GM10266 (cell line): Measurements from ENCODE around the gene RFX3.

ENCODE experiments used
- DNase-seq: peaks from one replicate; pipeline ENCODE4 v3.0.0; 2012; ENCODE audit errors: extremely low spot score
- TF ChIP-seq, protein P1 (sequence below): IDR thresholded peaks from 2 replicates; pipeline ENCODE4 v1.5.1; 2012; ENCODE audit warnings: mild to moderate bottlenecking, low read depth; ENCODE audit not compliant: control insufficient read depth, insufficient read depth; ENCODE audit errors: missing control alignments

Gene RFX3

GRCh38 chr9:3246241-3246640, 279.6 kb downstream of the RFX3 start:
- TF ChIP-seq, protein P1, sequence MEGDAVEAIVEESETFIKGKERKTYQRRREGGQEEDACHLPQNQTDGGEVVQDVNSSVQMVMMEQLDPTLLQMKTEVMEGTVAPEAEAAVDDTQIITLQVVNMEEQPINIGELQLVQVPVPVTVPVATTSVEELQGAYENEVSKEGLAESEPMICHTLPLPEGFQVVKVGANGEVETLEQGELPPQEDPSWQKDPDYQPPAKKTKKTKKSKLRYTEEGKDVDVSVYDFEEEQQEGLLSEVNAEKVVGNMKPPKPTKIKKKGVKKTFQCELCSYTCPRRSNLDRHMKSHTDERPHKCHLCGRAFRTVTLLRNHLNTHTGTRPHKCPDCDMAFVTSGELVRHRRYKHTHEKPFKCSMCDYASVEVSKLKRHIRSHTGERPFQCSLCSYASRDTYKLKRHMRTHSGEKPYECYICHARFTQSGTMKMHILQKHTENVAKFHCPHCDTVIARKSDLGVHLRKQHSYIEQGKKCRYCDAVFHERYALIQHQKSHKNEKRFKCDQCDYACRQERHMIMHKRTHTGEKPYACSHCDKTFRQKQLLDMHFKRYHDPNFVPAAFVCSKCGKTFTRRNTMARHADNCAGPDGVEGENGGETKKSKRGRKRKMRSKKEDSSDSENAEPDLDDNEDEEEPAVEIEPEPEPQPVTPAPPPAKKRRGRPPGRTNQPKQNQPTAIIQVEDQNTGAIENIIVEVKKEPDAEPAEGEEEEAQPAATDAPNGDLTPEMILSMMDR: no peak
- no peak for DNase-seq

DNA sequence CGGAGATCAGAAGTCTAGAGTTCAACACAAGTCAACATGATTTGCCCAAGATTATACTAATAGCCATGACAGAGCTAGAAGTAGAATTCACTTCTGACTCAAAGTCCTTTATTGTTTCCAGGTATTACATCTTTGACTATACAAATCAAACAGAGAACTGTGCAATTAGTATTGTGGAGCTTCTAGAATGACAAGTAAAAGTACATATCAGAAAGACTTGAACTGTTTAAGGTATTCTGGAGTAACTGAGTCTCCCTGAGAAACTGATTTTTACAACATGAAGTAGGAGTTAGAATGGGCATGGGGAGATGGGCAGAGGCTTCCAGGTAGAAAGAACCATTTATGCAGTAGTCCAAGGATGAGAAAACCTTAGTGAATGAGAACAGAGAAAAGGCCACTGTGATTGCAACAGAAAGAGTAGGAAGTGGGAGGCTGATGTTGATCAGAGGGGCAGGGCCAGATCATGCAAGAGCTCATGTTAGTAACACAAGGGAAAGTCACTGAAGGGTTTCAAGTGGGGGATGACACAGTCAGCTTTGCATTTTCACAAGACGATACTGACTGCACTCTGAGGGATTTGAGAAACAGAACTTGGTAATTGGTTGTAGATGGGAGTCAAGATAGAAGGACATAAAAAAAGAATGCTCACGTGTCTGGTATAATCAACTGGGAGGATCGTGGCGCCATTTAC, 280.7 kb downstream of the RFX3 start:
- TF ChIP-seq, protein P1: no peak
- DNase-seq: peak; percentile 22

DNA sequence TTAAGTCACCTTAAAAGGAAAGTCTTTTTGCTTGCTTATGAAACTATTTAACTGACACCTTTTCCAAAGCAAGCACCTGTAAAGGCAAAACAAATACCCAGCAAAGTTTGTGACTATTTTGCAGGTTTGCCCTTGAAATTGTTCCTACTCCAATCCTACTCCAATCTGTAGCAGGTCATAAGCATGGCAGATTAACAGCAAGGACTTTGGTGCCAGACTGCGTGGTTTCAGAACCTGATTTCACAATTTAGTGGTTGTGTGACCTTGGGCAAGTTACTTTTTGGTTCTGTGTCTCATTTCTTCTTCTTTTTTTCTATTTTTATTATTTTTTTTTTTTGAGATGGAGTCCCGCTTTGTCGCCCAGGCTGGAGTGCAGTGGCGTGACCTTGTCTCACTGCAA, 282.1 kb downstream of the RFX3 start:
- TF ChIP-seq, protein P1: no peak
- DNase-seq: no peak

- no peak for DNase-seq
- TF ChIP-seq, protein P1: no peak
Measured at GRCh38 chr9:3241290-3241689, 284.5 kb downstream of the RFX3 start.

- DNase-seq: peak; percentile 53
- TF ChIP-seq, protein P1: peak; percentile 89
Measured at GRCh38 chr9:3240656-3241268, 285.0 kb downstream of the RFX3 start.

DNA sequence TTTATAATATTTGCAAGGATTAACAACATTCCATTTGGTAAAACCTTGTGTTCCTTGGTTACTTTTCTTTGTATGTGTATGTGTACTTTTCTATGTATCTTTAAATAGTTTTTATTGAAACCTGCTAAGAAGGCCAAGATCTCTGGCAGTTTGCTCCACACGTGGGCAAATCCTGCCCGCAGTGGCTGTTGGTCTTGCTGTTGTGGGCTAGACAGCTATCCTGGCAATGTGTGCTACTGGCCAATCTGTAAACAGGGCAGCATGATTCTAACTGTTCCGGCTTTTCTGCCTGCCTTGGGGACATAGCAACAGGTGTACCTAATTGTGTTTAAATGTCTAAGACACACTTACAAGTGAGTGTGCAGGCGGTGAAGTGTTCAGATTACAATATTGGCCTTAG, 286.6 kb downstream of the RFX3 start:
- TF ChIP-seq, protein P1: no peak
- no peak for DNase-seq

DNA sequence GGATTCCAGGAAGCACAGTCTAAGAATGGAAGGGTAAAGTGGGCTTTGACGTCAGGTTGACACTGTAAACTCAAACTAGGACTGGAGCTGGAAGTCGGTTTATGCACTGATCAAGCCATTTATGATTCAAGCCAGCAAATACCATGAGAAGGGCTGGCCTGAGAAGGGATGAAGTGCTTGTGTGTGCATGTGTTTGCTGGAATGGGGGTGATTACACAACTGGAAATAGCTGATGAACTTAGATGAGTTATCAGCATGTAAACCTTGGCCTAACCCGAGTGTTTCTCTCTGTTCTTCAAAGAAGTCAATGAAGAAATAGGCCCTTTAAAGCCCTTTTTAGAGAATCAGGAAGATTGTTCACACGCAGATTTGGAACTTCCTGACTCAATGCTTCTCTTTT, 287.6 kb downstream of the RFX3 start:
- TF ChIP-seq, protein P1: no peak
- DNase-seq: no peak
